HG02884 (cell line): ENCODE data around the gene RPUSD2.
"Not testable (repeated sequence)": the region's sequence is repeated elsewhere in the genome, so short reads cannot be mapped to it uniquely, and the experiment has no call there.

Source experiments
- ATAC-seq: cut with Tn5 transposase; IDR thresholded peaks from one replicate; pipeline ENCODE4 v1.9.1; 2021; ENCODE audit warnings: mild to moderate bottlenecking, moderate library complexity; ENCODE audit not compliant: unreplicated experiment

The RPUSD2 gene

DNA sequence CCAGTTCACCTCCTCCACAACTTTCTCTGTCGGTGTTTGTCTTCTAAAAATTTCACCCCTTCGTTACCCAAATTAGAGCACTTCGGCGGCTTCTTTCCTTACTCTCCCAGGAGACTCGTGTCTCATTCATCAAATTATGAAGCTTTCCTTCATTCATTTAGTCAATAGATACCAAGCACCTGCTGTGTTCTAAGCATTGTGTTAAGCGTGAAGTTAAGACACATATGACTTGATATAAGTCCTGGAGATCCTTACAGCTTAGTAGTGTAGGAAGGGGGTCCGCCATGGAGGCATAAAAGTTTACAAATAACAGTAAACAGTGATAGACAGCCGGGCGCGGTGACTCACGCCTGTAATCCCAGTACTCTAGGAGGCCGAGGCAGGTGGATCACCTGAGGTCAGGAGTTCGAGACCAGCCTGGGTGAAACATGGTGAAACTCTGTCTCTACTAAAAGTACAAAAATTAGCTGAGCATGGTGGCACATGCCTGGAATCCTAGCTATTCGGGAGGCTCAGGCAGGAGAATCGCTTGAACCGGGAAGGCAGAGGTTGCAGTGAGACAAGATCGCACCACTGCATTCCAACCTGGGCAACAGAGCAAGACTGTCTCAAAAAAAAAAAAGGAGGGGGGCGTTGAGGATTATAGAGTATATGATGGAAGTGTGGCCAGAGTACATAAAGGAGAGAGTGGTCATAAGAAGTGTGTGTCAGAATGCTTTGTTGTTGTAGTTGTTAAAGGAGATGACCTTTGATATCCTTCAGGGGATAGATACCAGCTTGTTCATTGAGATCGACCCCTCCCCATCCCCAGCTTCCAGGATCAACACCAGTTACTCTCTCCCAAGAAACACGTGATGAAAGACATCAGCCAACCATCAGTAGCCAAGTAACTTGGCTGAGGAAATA is 3.5 kb upstream of the RPUSD2 start:
- ATAC-seq, result no peak

GRCh38 chr15:40567111-40567510 is 2.0 kb upstream of the RPUSD2 start:
- ATAC-seq, result no peak

DNA sequence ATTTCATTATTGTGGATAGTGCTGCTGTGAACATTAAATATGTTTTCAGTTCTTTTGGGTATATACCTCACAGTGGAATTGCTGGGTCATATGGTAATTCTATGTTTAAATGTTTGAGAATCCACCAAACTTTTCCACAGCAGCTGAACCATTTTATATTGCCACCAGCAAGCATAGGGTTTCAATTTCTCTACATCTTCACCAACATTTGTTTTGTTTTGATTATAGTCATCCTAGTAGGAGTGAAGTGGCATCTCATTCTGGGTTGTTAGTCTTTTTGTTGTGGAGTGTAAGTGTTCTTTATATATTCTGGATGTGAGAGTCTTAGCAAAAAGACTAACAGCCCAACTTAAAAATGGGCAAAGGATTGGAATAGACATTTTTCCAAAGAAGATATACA is 6.0 kb downstream of the RPUSD2 start:
- ATAC-seq, result no peak

- ATAC-seq, result not testable (repeated sequence)
Observed at GRCh38 chr15:40576914-40577313, 7.8 kb downstream of the RPUSD2 start.

DNA sequence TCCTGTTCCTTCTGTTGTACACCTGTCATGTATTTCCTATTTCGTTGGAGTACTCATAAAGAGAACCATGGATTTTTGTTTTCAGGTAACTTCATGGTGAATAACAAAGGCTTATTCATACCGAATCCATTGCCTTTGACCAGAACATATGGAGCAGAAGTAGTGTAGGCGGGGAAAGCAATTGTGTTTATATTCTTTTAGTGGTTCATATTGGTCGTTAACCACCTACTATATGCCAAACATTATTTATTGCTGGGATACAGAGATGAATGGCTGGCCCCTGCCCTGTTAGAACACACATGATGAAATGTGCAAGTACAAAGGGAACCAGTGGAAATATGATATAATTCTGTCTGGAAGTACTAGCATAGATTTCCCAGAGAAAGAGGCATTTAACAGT is 9.8 kb downstream of the RPUSD2 start:
- ATAC-seq, result no peak

DNA sequence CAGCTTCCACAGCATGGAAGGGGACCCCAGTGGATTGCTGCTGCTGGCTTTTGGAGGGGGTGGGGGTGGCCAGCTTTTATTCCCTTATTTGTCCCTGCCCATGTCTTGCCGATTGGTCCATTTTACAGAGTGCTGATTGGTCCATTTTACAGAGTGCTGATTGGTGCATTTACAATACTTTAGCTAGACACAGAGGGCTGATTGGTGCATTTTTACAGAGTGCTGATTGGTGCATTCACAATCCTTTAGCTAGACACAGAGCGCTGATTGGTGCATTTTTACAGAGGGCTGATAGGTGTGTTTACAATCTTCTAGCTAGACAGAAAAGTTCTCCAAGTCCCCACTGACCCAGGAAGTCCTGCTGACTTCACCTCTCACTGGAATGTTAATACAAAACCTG is 12.7 kb downstream of the RPUSD2 start:
- not testable (repeated sequence) for ATAC-seq

GRCh38 chr15:40582726-40583246 is 13.7 kb downstream of the RPUSD2 start:
- no peak for ATAC-seq

GRCh38 chr15:40584191-40584590 is 15.1 kb downstream of the RPUSD2 start:
- ATAC-seq, result no peak

DNA sequence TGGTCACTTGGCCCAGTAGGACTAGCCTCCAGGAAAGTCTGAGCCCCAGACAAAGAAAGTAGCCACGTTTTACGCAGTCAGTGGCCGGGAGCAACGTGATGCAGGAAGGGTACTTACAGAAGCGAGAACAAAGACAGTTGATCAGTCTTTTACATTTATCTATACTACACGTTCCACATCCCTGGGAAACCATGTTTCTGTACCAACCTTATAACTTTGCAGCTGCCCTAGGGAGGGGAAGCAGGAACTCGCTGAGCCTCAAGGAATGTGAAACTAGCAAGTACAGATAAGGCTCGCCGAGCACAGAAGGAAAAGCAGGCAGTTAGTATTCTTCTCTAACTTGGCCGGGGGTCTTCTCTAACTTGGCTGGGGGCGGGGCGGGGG is 21.6 kb downstream of the RPUSD2 start:
- ATAC-seq, result no peak

DNA sequence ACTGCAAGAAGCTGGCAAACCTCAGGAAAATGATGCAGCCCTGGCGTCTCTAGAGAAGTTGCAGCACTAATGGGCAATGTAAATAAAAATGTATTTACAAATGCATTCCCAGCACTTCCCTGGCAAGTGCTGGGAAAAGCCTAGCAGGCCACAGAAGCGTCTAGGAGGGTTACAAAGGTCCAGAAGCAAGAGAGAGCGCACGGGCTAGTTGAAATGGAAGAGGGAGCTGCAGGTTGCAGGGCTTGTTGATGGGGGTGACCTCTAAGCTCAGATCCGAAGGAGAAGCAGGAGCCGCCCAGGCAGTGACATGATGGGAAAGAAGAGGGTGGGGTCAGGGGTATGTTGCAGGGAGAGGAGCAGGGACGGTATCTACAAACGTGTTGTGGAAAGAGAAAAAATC is 22.3 kb downstream of the RPUSD2 start:
- ATAC-seq, result no peak

- ATAC-seq, result no peak
Observed at GRCh38 chr15:40593165-40593564, 24.1 kb downstream of the RPUSD2 start.

- ATAC-seq, result peak; percentile 67
Observed at GRCh38 chr15:40593588-40594428, 24.7 kb downstream of the RPUSD2 start, which contains the start of gene KNL1. TSS of gene KNL1 (plus strand) at chr15:40594249. CDS start at chr15:40602932, 8,683 bp downstream.

DNA sequence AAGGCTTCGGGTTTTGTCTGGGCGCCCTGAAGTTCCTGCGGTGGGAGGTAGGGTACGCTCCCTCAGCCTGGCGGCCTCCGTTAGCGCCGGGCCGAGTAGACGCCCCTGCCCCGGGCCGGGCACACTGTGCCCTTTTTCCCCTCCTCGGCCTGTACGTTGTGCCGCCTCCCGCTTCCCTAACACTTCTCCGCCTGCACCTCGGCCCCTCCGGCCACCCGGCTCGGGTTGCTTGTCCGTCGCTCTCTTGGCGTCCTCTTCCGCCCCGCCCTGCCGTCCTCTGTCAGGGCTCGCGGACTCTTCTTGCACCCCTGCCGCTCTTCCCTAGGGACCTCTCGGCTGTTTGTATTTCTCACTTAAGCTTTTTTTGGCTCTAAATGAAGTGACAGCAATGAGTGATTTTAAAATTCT is 25.3 kb downstream of the RPUSD2 start:
- ATAC-seq, result peak; percentile 35

GRCh38 chr15:40595219-40595618 is 26.1 kb downstream of the RPUSD2 start:
- ATAC-seq, result no peak

DNA sequence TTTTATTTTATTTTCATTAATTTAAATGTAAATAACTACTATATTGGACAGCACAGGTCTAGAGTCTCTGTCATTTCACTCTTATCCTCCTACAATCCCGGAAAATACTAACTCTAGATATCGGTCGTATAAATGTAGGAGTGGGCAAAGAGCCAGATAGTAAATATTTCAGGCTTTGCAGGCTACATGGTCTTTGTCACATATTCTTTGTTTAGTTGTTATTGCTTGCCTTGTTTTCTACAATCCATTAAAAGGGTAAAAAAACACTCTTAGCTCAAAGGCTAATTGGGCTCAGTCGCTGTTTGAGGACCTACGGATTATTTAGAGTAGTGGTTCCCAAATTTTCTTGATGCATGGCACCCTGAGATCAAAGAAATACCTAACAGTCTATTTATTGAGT is 26.7 kb downstream of the RPUSD2 start:
- no peak for ATAC-seq

DNA sequence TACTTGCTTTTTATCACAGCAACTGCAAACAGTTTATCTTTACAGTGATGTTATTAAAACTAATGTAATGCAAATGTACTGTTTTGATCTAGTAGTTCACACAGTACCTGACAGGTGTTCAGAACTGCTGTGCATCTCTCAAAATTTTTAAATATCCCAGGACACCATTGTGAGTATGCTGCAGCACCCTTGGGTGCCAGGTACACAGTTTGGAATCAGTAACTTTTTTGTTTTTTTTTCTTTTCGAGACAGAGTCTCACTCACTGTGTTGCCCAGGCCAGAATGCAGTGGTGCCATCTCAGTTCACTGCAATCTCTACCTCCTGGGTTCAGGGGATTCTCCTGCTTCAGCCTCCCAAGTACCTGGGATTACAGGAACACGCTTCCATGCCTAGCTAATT is 27.9 kb downstream of the RPUSD2 start:
- no peak for ATAC-seq

- no peak for ATAC-seq
Observed at GRCh38 chr15:40598126-40598525, 29.0 kb downstream of the RPUSD2 start.

GRCh38 chr15:40598672-40599071 is 29.6 kb downstream of the RPUSD2 start:
- ATAC-seq, result no peak

- no peak for ATAC-seq
Observed at GRCh38 chr15:40600956-40601355, 31.9 kb downstream of the RPUSD2 start.

GRCh38 chr15:40603935-40604334 is 34.8 kb downstream of the RPUSD2 start:
- no peak for ATAC-seq

- ATAC-seq, result no peak
Observed at GRCh38 chr15:40613080-40613479, 44.0 kb downstream of the RPUSD2 start.

- no peak for ATAC-seq
Observed at GRCh38 chr15:40618023-40618422, 48.9 kb downstream of the RPUSD2 start.
